ENCODE results near the gene MAML2.

- no peak for TF ChIP-seq CTCF (IDR thresholded peaks at IDR 0.05; ENCODE audit: insufficient read depth, low read length)
- TF ChIP-seq GABPA (IDR thresholded peaks at IDR 0.05; ENCODE audit: low read depth): no peak
These were observed 128.3 kb downstream of the MAML2 start for GRCh38 chr11:96214777-96215109.

Data from HL-60 (cell line).